Measurements from ENCODE around the gene PAX2.

DNA sequence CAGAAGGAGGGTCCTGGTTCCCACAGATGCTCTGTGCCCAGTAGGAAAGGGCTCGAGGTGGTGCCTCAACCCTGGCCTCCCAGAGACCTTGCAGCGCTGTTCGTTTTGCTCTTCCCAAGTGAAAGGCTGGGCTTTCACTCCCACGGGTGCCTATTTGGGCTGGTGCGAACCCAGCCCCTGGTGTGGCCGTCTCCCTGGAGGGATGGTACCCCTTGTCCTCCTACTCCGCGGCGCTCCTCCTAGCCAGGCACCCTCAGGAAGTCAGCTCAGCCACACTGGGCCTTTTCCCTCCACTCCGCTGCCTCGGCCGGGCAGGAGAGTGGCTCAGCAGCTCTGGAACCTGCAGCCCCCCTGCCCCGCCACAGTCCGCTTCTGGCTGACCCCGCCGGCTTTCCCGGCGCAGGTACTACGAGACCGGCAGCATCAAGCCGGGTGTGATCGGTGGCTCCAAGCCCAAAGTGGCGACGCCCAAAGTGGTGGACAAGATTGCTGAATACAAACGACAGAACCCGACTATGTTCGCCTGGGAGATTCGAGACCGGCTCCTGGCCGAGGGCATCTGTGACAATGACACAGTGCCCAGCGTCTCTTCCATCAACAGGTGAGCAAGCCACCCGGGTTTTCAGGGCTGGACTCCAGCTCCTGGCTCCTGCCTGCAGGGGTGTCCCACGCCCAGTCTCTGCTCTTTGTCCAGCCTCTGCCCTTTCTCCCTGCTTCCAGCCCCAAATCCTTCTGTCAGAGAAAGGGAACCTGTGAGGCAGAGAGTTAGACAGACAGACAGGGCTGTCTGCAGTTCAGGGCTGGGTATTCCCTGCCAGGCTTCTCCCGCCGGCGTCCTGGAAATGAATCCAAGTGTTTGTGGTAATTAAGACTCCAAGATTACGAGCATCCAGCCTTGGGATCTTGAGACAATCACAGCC is 5.2 kb downstream of the PAX2 start:
- TF ChIP-seq, protein P1, sequence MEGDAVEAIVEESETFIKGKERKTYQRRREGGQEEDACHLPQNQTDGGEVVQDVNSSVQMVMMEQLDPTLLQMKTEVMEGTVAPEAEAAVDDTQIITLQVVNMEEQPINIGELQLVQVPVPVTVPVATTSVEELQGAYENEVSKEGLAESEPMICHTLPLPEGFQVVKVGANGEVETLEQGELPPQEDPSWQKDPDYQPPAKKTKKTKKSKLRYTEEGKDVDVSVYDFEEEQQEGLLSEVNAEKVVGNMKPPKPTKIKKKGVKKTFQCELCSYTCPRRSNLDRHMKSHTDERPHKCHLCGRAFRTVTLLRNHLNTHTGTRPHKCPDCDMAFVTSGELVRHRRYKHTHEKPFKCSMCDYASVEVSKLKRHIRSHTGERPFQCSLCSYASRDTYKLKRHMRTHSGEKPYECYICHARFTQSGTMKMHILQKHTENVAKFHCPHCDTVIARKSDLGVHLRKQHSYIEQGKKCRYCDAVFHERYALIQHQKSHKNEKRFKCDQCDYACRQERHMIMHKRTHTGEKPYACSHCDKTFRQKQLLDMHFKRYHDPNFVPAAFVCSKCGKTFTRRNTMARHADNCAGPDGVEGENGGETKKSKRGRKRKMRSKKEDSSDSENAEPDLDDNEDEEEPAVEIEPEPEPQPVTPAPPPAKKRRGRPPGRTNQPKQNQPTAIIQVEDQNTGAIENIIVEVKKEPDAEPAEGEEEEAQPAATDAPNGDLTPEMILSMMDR (conservative IDR thresholded peaks at IDR 0.05; ENCODE audit: low read depth, low read length): no peak
- peak; percentile 97 for TF ChIP-seq EZH2 (IDR thresholded peaks at IDR 0.05; ENCODE audit: borderline replicate concordance, low read depth, low read length, poor library complexity, severe bottlenecking)
